ENCODE results near the gene BMERB1. TPM values are rescaled to one million over a fixed set of nuclear protein-coding genes. Genes with fewer than 3 reads are reported as not detected.
"Not testable (repeated sequence)": the region's sequence is repeated elsewhere in the genome, so short reads cannot be mapped to it uniquely, and the experiment has no call there.

BMERB1 gene
- total RNA-seq, 2 donors from 2014 or later = 55.0 to 55.3 TPM

GRCh38 chr16:15542261-15542660 lies 107.9 kb downstream of the BMERB1 start:
- Histone ChIP-seq H3K36me3 (no peaks in the 10 kb centered on the region), H3K27ac (no peak overlapping the region), H3K4me1 (no peaks in the 10 kb centered on the region), H3K27me3 (no peaks in the 10 kb centered on the region), H3K9me3 (peaks cover 0 to 9% of the 10 kb centered on the region in 2 donors), H3K4me3 (no peak overlapping the region)
- no peak for DNase-seq (ENCODE audit: low spot score)
- TF ChIP-seq, protein P1, sequence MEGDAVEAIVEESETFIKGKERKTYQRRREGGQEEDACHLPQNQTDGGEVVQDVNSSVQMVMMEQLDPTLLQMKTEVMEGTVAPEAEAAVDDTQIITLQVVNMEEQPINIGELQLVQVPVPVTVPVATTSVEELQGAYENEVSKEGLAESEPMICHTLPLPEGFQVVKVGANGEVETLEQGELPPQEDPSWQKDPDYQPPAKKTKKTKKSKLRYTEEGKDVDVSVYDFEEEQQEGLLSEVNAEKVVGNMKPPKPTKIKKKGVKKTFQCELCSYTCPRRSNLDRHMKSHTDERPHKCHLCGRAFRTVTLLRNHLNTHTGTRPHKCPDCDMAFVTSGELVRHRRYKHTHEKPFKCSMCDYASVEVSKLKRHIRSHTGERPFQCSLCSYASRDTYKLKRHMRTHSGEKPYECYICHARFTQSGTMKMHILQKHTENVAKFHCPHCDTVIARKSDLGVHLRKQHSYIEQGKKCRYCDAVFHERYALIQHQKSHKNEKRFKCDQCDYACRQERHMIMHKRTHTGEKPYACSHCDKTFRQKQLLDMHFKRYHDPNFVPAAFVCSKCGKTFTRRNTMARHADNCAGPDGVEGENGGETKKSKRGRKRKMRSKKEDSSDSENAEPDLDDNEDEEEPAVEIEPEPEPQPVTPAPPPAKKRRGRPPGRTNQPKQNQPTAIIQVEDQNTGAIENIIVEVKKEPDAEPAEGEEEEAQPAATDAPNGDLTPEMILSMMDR (IDR thresholded peaks at IDR 0.05) = no peak

DNA sequence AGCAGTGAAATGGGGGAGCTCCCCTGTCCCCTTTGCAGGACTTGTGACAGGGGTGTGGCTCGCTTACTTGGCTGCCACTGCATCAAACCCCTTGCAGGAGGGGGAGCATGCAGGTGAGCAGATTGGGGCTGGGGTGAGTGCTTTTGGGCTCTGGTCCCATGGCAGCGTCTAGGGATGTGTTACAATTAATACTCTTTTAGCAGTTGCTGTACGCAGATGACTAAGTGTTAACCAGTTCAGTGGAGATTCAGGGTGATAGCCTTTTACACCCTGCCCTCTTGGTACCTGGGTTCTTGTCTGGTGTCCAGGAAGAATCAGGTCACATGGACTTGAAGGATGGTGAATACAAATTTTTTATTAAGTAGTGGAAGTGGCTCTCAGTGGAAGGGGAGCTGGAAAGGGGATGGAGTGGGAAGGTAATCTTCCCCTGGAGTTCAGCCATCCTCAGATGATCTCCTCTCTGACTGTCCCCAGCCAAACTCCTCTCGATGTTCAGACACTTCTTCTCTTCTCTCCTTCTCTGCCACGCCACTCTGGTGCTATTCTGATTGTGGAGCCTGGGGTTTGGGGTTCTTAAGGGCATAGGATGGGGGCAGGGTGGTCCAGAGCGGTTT lies 108.5 kb downstream of the BMERB1 start:
- no peak overlapping the region for H3K4me3 ChIP-seq
- no peak overlapping the region for H3K27ac ChIP-seq
- H3K27me3 ChIP-seq = no peaks in the 10 kb centered on the region
- H3K4me1 ChIP-seq = no peaks in the 10 kb centered on the region
- DNase-seq (ENCODE audit: low spot score) = no peak
- TF ChIP-seq, protein P1 (IDR thresholded peaks at IDR 0.05) = no peak
- H3K36me3 ChIP-seq = no peaks in the 10 kb centered on the region
- H3K9me3 ChIP-seq = peaks cover 0 to 9% of the 10 kb centered on the region in 2 donors

DNA sequence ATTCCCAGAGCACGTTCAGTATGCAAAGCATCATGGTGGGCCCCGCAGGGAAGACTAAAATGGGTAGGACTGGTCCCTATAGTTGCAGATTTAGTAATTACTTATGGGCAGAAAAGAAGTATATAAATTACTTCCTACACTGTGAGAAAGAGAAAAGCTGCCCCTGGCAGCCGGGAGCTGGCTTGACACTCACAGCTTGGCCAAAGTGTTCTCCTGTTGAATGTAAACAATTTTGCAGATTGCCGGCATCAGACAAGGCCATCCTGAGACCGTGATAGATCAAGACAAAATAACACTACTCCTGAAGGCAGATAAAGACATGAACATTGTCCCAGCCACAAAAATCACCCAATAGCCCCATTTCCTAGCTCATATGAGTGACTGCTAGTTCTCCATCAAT lies 110.0 kb downstream of the BMERB1 start:
- no peaks in the 10 kb centered on the region for H3K27me3 ChIP-seq
- H3K27ac ChIP-seq = no peak overlapping the region
- no peaks in the 10 kb centered on the region for H3K4me1 ChIP-seq
- peaks cover 0 to 9% of the 10 kb centered on the region in 2 donors for H3K9me3 ChIP-seq
- TF ChIP-seq, protein P1 (IDR thresholded peaks at IDR 0.05) = no peak
- no peak for DNase-seq (ENCODE audit: low spot score)
- H3K4me3 ChIP-seq = no peak overlapping the region
- H3K36me3 ChIP-seq = no peaks in the 10 kb centered on the region

DNA sequence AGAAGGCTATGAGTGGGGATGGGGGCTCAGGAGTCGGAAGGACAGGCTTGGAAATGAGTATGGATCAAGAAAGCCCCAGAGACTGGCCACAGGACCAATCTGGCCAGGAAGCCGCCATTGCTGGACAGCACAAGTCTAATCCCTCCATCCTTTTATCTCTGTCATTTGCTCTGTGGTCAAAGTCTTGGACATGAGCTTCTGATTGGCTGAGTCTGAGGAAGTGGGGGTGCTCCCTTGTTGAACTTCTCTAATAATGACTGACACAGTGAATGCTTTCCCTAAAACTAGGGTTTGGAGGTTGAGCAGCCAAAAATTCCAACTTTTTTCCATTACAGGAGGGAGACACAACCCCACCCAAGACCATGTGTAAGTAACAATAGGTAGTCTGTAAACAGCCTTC lies 111.2 kb downstream of the BMERB1 start:
- H3K27ac ChIP-seq = no peak overlapping the region
- H3K4me1 ChIP-seq = no peaks in the 10 kb centered on the region
- DNase-seq (ENCODE audit: low spot score) = no peak
- H3K27me3 ChIP-seq = no peaks in the 10 kb centered on the region
- no peak overlapping the region for H3K4me3 ChIP-seq
- TF ChIP-seq, protein P1 (IDR thresholded peaks at IDR 0.05) = no peak
- H3K36me3 ChIP-seq = no peaks in the 10 kb centered on the region
- H3K9me3 ChIP-seq = peaks cover 0 to 9% of the 10 kb centered on the region in 2 donors

GRCh38 chr16:15547072-15547767 lies 112.8 kb downstream of the BMERB1 start:
- H3K27ac ChIP-seq; DNase-seq (ENCODE audit: low spot score); H3K4me3 ChIP-seq; H3K9me3 ChIP-seq; H3K4me1 ChIP-seq; H3K36me3 ChIP-seq; H3K27me3 ChIP-seq: not testable (repeated sequence)

DNA sequence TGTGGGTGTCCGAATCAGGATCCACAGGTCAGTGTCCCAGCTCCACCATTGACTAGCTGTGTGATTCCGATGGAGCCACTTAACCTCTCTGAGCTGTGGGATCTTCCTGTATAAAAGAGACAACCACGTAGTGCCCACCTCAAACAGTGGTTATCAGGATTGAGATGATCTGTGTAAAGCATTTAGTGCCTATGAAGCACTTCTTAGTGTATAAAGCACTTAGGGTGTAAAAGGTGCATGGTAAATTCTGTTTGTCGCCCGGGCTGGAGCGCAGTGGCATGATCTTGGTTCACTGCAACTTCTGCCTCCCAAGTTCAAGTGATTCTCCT lies 113.3 kb downstream of the BMERB1 start:
- no peak overlapping the region for H3K27ac ChIP-seq
- TF ChIP-seq, protein P1 (IDR thresholded peaks at IDR 0.05) = no peak
- H3K4me1 ChIP-seq = peaks cover 0 to 3% of the 10 kb centered on the region in 2 donors
- no peaks in the 10 kb centered on the region for H3K27me3 ChIP-seq
- no peak overlapping the region for H3K4me3 ChIP-seq
- no peaks in the 10 kb centered on the region for H3K36me3 ChIP-seq
- H3K9me3 ChIP-seq = peaks cover 0 to 6% of the 10 kb centered on the region in 2 donors
- DNase-seq (ENCODE audit: low spot score) = no peak
